ENCODE data around the gene CD58. TPM values are rescaled to one million over a fixed set of nuclear protein-coding genes. Genes with fewer than 3 reads are reported as not detected.
"Not testable (repeated sequence)": the region's sequence is repeated elsewhere in the genome, so short reads cannot be mapped to it uniquely, and the experiment has no call there.

Gene CD58
- total RNA-seq, 2 experiments from 2014 or later: 55.2 to 59.7 TPM

DNA sequence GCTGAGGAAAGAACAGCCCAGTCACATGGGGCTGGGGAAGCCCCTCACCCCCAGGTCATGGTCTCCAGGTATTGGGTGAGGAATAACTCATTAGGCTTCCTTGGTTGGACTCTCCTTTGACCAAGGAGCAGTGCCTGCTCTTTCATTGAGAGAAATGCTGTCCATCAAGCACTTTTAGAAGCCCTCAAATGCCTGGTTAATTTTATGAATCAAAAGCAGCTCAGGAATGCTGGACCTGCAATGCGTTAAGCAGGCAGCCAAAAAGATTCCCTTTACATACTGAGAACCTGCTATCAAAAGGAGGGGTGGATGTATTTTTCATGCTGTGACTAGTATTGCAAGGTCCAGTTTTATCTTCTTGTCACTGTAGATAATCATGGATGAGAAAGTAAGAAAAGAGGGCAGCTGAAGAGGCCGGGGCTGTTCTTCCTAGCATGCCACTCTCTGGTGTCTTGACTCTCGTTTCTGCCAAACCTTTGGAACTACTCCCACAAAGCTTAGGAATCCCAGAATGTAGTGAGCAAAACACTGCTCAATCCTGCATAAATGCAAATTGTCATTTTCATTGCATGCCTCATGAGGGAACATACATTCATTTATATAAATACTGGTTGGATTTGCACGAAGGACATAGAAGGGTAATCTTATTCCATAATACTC lies 2.1 kb upstream of the CD58 start:
- POLR2A ChIA-PET: interaction anchor here (1.0 to 5.8 kb wide), 4 partner anchors 15 to 487 kb away, joined by 3 to 48 read pairs (median 4); partner anchors contain the start of gene TTF2
- Mint-ChIP-seq H3K4me3 (no peak overlapping the region), H3K4me1 (peaks cover 51% of the 10 kb centered on the region), H3K27ac (no peak overlapping the region), H3K9me3 (no peaks in the 10 kb centered on the region), H3K36me3 (ENCODE audit: low read depth) (peaks cover 23% of the 10 kb centered on the region), H3K27me3 (peaks cover 6% of the 10 kb centered on the region)
- CTCF ChIA-PET: interaction anchor here (0.6 to 4.3 kb wide), 9 partner anchors 16 to 521 kb away, joined by 3 to 49 read pairs (median 4); no protein-coding TSS in a partner anchor
- no peak for DNase-seq

DNA sequence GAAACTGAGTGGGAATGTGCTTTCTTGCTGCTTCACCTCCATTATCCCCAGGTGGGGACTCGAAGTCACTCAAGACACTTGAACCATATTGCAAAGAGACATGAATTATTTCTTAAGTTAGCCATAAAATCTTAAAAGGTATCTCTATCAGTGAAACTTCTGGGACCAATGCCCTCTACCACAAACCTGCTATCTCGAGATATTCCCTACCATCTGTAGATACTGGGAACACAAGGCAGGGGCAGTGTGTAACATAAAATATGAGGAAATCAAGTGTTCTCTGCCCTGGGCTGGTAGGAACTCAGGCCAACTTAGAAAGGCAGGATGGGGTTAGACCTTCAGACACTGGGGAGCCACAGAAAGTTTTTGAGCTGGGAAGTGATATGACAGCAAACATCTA lies 1.3 kb upstream of the CD58 start:
- Mint-ChIP-seq H3K36me3 (ENCODE audit: low read depth) (peaks cover 26% of the 10 kb centered on the region), H3K4me1 (peaks cover 55% of the 10 kb centered on the region), H3K9me3 (no peaks in the 10 kb centered on the region), H3K27ac (peak overlapping the region; percentile 85), H3K27me3 (peaks cover 4% of the 10 kb centered on the region), H3K4me3 (peak overlapping the region; percentile 89)
- ChIA-PET CTCF (interaction anchor here (1.4 to 4.3 kb wide), 3 partner anchors 16 to 73 kb away, joined by 4 to 49 read pairs (median 4); no protein-coding TSS in a partner anchor), POLR2A (interaction anchor here (0.6 to 5.8 kb wide), 8 partner anchors 14 to 488 kb away, joined by 3 to 48 read pairs (median 5); partner anchors contain the start of gene TTF2)
- no peak for DNase-seq

DNA sequence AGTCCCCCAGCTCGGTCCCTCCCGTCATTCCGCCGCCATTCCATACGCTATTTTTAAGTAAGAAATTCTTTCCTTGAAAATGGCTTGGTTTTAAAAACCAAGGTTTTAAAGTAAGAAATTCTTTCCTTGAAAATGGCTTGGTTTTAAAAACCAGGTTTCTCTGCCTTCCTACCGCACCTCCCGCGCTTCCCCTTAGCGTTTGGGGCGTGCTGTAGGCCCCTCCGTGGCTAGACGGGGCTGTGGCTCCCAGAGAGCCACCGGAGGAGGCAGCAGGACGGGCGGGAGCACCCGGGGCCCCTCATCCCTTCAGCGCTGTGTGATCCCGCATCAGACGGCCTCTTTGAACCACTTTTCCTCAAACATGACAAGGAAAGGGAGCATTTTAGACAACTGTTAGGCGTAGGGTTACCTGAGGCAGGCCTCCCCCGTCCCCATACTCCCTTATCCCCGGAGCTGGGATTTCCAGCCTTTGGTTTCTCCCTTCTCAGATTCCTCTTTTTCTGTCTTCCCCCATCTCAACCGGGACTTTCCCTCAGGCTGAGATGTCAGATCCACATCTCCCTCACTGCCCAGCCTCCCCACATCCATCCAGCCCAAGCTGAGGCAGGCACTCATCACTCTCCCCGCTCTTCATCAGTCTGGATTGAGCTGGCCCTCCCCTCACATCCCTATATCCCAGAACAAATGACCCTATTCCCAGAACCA lies 541 bp upstream of the CD58 start:
- H3K27me3 Mint-ChIP-seq: no peaks in the 10 kb centered on the region
- H3K36me3 Mint-ChIP-seq (ENCODE audit: low read depth): peaks cover 33% of the 10 kb centered on the region
- H3K9me3 Mint-ChIP-seq: no peaks in the 10 kb centered on the region
- DNase-seq: no peak
- peak overlapping the region; percentile 85 for H3K27ac Mint-ChIP-seq
- CTCF ChIA-PET: interaction anchor here (0.7 to 4.3 kb wide), 3 partner anchors 20 to 432 kb away, joined by 3 to 49 read pairs (median 3); no protein-coding TSS in a partner anchor
- peaks cover 60% of the 10 kb centered on the region for H3K4me1 Mint-ChIP-seq
- POLR2A ChIA-PET: interaction anchor here (0.6 to 5.8 kb wide), 10 partner anchors 14 to 489 kb away, joined by 3 to 48 read pairs (median 4); partner anchors contain the start of gene TTF2
- peak overlapping the region; percentile 89 for H3K4me3 Mint-ChIP-seq

DNA sequence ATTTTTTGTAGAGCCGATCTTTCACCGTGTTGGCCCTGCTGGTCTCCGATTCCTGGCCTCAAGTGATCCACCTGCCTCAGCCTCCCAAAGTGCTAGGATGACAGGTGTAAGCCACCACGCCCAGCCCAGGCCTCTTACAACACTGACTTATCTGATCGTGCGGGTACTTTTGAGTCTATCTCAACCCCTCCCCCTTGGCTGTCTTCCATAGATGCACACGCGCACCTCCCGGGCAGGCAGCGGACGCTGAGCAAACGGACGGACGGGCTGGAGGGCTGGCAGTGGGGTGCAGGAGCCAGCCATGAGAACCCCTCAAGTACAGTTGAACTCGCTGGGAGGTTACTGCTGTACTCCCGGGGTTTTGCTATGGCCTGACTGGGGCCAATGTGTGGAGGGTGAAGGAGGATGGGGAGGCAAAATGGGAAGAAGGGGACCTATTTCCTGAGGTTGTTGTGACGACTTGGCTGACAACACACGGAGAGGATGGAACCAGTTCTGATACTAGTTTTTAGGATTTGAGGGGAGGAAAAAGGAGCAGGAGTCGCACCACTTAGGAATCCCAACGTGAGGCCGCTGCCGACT lies 959 bp downstream of the CD58 start:
- Mint-ChIP-seq H3K27ac (peak overlapping the region; percentile 85), H3K9me3 (peaks cover 2% of the 10 kb centered on the region), H3K4me3 (peak overlapping the region; percentile 89), H3K4me1 (peaks cover 68% of the 10 kb centered on the region), H3K27me3 (no peaks in the 10 kb centered on the region), H3K36me3 (ENCODE audit: low read depth) (peaks cover 46% of the 10 kb centered on the region)
- peak; percentile 64 for DNase-seq
- ChIA-PET POLR2A (interaction anchor here (0.7 to 5.8 kb wide), 14 partner anchors 12 to 490 kb away, joined by 3 to 48 read pairs (median 6); partner anchors contain the start of gene TTF2), CTCF (interaction anchor here (0.7 to 2.0 kb wide), 8 partner anchors 13 to 430 kb away, joined by 3 to 12 read pairs (median 5); no protein-coding TSS in a partner anchor)

DNA sequence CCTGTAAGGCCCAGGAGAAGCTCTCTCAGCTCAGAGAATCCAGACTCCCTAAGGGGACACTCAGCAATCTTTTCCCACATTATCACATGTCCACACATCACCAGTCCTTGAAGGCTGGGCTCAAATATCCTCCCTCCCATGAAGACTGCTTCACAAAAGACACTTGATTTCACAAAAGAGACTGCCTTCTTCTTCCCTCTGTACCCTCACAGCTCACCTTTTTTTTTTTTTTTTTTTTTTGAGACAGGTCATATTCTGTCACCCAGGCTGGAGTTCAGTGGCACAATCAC lies 1.5 kb downstream of the CD58 start:
- no peak for DNase-seq
- ChIA-PET CTCF (interaction anchor here (0.5 to 2.0 kb wide), 12 partner anchors 12 to 484 kb away, joined by 3 to 12 read pairs (median 4); no protein-coding TSS in a partner anchor), POLR2A (interaction anchor here (0.7 to 5.8 kb wide), 10 partner anchors 11 to 491 kb away, joined by 3 to 48 read pairs (median 6); partner anchors contain the start of gene TTF2)
- Mint-ChIP-seq H3K4me1 (peaks cover 67% of the 10 kb centered on the region), H3K27me3 (no peaks in the 10 kb centered on the region), H3K4me3 (peak overlapping the region; percentile 89), H3K27ac (peak overlapping the region; percentile 85), H3K9me3 (peaks cover 6% of the 10 kb centered on the region), H3K36me3 (ENCODE audit: low read depth) (peaks cover 52% of the 10 kb centered on the region)

DNA sequence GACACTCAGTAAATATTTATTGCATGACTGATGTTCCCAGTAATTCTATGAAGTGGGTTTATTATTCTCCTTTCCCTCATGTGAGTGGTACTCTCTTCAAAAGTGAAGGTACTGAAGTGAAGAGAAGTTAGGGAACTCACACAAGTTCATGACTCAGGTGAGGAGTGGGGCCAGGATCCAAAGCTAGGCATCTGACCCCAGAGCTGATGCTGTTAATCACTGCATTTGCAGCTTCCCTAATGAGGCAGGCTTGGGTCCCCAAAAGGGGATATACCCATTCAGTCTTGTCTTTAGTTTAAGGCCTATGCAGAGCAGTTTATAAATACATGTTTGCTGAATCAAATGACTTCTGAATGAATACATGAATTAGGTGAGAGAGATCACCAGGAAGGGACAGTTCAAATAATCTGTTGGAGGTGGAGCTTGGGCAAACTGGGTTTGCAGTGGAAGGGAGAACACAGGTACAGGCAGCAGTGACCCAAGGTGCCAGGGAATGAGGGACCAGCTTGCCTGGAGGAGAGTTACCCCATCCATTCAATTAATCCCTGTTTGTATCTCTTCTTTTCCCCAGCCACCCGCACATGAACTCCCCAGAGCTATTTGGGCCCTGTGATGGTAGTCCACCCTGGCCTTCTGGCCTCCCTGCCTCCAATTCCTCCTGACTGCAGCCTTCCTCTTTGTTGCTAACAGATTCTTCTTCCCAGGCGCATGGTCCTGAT lies 2.0 kb downstream of the CD58 start:
- CTCF ChIA-PET: interaction anchor here (0.5 to 2.0 kb wide), 12 partner anchors 8 to 484 kb away, joined by 3 to 12 read pairs (median 4); no protein-coding TSS in a partner anchor
- H3K36me3 Mint-ChIP-seq (ENCODE audit: low read depth): peaks cover 57% of the 10 kb centered on the region

DNA sequence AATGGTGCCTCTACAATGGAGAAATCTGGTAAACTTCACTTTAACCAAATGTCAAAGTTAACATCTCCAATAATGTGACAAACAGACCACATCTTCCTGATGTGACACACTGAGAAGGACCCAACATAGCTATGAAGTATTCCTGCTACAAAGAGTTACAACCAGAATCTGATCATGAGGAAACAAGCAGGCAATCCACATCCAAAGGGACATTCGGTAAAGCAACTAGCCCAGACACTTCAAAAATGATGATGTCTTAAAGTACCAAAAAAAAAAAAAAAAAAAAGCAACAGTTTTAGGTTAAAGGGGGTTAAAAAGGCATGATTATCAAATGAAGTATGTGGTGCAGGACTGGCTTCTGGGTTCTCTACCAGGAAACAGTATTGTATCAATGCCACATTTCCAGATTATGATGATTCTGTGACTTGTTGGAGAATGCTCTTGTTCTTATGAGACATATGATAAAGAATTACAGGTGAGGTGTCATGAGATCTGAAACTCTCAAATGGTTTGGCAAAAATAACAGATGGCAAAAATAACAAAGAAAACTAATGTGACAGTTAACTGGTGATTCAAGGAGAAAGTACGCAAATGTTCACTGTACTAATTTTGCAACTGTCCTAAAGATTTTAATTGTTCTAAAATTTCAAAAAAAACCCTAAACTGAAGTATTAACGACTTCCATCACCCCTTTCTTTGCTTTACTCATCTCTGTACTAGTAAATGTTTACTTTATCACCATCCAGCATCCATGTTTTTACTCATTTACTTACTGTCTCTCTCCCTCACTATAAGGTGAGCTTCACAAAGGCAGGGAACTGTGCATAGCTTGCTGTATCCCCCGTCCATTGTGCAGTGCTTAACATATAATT lies 2.8 kb downstream of the CD58 start:
- ChIA-PET POLR2A (interaction anchor here (0.6 to 5.8 kb wide), 10 partner anchors 10 to 492 kb away, joined by 3 to 48 read pairs (median 6); partner anchors contain the start of gene TTF2), CTCF (interaction anchor here (1.1 to 1.7 kb wide), 4 partner anchors 9 to 53 kb away, joined by 3 to 12 read pairs (median 7); no protein-coding TSS in a partner anchor)
- H3K36me3 Mint-ChIP-seq (ENCODE audit: low read depth): peaks cover 64% of the 10 kb centered on the region
- peaks cover 69% of the 10 kb centered on the region for H3K4me1 Mint-ChIP-seq
- peak overlapping the region; percentile 89 for H3K4me3 Mint-ChIP-seq
- H3K27me3 Mint-ChIP-seq: no peaks in the 10 kb centered on the region
- H3K9me3 Mint-ChIP-seq: peaks cover 18% of the 10 kb centered on the region
- DNase-seq: no peak
- H3K27ac Mint-ChIP-seq: peak overlapping the region; percentile 74

More for the DNA sequence above, 2.0 kb downstream of the CD58 start:
- no peak for DNase-seq
- Mint-ChIP-seq H3K27me3 (no peaks in the 10 kb centered on the region), H3K4me3 (peak overlapping the region; percentile 89), H3K27ac (peak overlapping the region; percentile 85), H3K4me1 (peaks cover 67% of the 10 kb centered on the region), H3K9me3 (peaks cover 11% of the 10 kb centered on the region)
- POLR2A ChIA-PET: interaction anchor here (0.7 to 5.8 kb wide), 10 partner anchors 11 to 491 kb away, joined by 3 to 48 read pairs (median 6); partner anchors contain the start of gene TTF2

DNA sequence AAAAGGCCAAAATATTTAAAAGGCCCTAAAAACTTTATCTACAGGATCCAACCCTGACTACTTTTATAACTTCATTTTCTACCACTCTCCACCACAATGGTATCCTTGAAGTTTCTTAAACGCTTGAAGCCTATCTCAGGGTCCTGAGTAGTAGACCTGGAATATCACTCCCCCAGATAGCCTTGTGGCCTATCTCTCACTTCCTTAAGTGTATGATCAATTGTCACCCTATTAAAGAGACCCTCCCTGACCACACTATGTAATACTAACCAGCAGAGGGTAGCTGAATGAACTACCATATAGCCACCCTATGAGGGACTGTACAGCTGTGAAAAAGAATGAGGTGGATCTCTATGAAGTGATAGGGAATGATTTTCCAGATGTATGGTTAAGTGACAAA lies 5.6 kb downstream of the CD58 start:
- ChIA-PET POLR2A (interaction anchor here (1.0 to 2.0 kb wide), 2 partner anchors 9 to 495 kb away, joined by 3 to 4 read pairs; partner anchors contain the start of gene TTF2), CTCF (interaction anchor here (0.7 kb wide), 1 partner anchor 580 kb away, joined by 3 read pairs; no protein-coding TSS in a partner anchor)
- H3K27me3 Mint-ChIP-seq: no peaks in the 10 kb centered on the region
- peaks cover 84% of the 10 kb centered on the region for H3K36me3 Mint-ChIP-seq (ENCODE audit: low read depth)
- peaks cover 24% of the 10 kb centered on the region for H3K9me3 Mint-ChIP-seq
- H3K27ac Mint-ChIP-seq: no peak overlapping the region
- peaks cover 78% of the 10 kb centered on the region for H3K4me1 Mint-ChIP-seq
- H3K4me3 Mint-ChIP-seq: no peak overlapping the region
- no peak for DNase-seq

DNA sequence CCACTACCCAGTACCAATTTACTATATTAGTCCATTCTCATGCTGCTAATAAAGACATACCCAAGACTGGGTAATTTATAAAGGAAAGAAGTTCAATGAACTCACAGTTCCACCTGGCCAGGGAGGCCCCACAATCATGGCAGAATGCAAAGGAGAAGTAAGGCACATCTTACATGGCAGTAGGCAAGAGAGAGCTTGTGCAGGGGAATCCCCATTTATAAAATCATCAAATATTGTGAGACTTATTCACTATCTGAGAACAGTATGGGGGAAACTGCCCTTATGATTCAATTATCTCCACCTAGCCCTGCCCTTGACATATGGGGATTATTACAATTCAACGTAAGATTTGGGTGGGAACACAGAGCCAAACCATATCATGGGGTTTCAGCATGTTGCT lies 6.4 kb downstream of the CD58 start:
- POLR2A ChIA-PET: interaction anchor here (1.0 to 2.0 kb wide), 2 partner anchors 10 to 496 kb away, joined by 3 to 4 read pairs; partner anchors contain the start of gene TTF2

DNA sequence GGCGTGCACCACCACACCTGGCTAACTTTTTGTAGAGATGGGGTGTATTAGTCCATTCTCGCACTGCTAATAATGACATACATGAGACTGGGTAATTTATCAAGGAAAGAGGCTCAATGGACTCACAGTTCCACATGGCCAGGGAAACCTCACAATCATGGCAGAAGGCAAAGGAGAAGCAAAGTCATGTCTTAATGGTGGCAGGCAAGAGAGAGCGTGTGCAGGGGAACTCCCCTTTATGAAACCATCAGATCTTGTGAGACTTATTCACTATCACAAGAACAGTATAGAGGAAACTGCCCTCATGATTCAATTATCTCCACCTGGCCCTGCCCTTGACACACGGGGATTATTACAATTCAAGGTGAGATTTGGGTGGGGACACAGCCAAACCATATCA lies 8.4 kb downstream of the CD58 start:
- POLR2A ChIA-PET, H3K27me3 Mint-ChIP-seq, H3K4me3 Mint-ChIP-seq, CTCF ChIA-PET, DNase-seq, H3K27ac Mint-ChIP-seq: not testable (repeated sequence)
- Mint-ChIP-seq H3K9me3 (peaks cover 24% of the 10 kb centered on the region), H3K4me1 (peaks cover 80% of the 10 kb centered on the region), H3K36me3 (ENCODE audit: low read depth) (peaks cover 78% of the 10 kb centered on the region)

More for the DNA sequence above, 6.4 kb downstream of the CD58 start:
- Mint-ChIP-seq H3K4me3 (no peak overlapping the region), H3K27ac (no peak overlapping the region), H3K9me3 (peaks cover 24% of the 10 kb centered on the region), H3K27me3 (no peaks in the 10 kb centered on the region), H3K36me3 (ENCODE audit: low read depth) (peaks cover 80% of the 10 kb centered on the region), H3K4me1 (peaks cover 80% of the 10 kb centered on the region)
- DNase-seq: no peak
- CTCF ChIA-PET: no interaction called here

DNA sequence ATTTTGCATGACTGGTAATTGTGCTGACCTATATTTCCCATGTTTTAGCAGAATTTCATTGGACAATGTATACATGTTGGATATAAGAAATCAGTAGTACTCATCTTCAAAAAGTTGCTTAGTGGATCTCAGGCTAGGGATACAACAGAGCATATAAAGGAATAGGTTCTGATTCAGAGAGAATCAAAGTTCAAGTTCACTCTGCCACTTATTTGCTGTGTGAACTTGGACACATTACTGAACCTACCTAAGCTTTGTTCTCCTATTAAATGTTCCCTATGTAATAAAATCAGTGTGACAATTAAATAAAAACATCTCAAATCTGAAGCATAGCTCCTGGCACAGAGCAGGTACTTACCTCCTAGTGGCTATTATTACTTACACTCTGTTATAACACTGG lies 9.3 kb downstream of the CD58 start:
- Mint-ChIP-seq H3K9me3 (peaks cover 24% of the 10 kb centered on the region), H3K4me3 (no peak overlapping the region), H3K27ac (peak overlapping the region; percentile 2), H3K27me3 (no peaks in the 10 kb centered on the region), H3K36me3 (ENCODE audit: low read depth) (peaks cover 75% of the 10 kb centered on the region), H3K4me1 (peaks cover 86% of the 10 kb centered on the region)
- no peak for DNase-seq
- ChIA-PET CTCF (no interaction called here), POLR2A (no interaction called here)
